Central memory CD8-positive, alpha-beta T cell (primary cell): ENCODE measurements around the gene BBS4.

Experiments used
- ATAC-seq: fragments of 150-1000 bp; cut with Tn5 transposase; replicated peaks from 2 replicates; pipeline ENCODE4 v1.10.0; 2022; ENCODE audit warnings: mild to moderate bottlenecking, moderate FRiP score, moderate number of reproducible peaks; ENCODE audit not compliant: poor library complexity, severe bottlenecking; ENCODE audit errors: extremely low read depth
- DNase-seq, 2 donors: peaks; one replicate each; pipeline ENCODE4 v3.0.0; 2021; ENCODE audit warnings: low spot score in 2 of 2
- H3K27ac Mint-ChIP-seq: one replicate; pipeline ENCODE4 v1.8.0; 2022; ENCODE audit warnings: low read depth, mild to moderate bottlenecking, moderate library complexity, mixed read lengths
- H3K27me3 Mint-ChIP-seq: one replicate; pipeline ENCODE4 v1.8.0; 2022; ENCODE audit warnings: mixed read lengths
- H3K36me3 Mint-ChIP-seq: one replicate; pipeline ENCODE4 v1.8.0; 2022; ENCODE audit warnings: mild to moderate bottlenecking, moderate library complexity, mixed read lengths; ENCODE audit not compliant: insufficient read depth
- H3K4me1 Mint-ChIP-seq: one replicate; pipeline ENCODE4 v1.8.0; 2022; ENCODE audit warnings: mixed read lengths
- H3K4me3 Mint-ChIP-seq: one replicate; pipeline ENCODE4 v1.8.0; 2022; ENCODE audit warnings: mild to moderate bottlenecking, moderate library complexity, mixed read lengths
- H3K9me3 Mint-ChIP-seq: one replicate; pipeline ENCODE4 v1.8.0; 2022; ENCODE audit warnings: mixed read lengths

Gene BBS4

GRCh38 chr15:72740219-72740618 is 54.2 kb downstream of the BBS4 start:
- peak overlapping the region; percentile 42 for H3K4me3 Mint-ChIP-seq
- H3K27ac Mint-ChIP-seq, result peak overlapping the region; percentile 94
- H3K4me1 Mint-ChIP-seq, result peaks cover 34% of the 10 kb centered on the region
- no peaks in the 10 kb centered on the region for H3K27me3 Mint-ChIP-seq
- no peaks in the 10 kb centered on the region for H3K9me3 Mint-ChIP-seq
- DNase-seq (no peak), ATAC-seq (peak; percentile 82)
- peaks cover 18% of the 10 kb centered on the region for H3K36me3 Mint-ChIP-seq

- peaks cover 6% of the 10 kb centered on the region for H3K4me1 Mint-ChIP-seq
- no peaks in the 10 kb centered on the region for H3K9me3 Mint-ChIP-seq
- ATAC-seq (no peak), DNase-seq (no peak)
- no peaks in the 10 kb centered on the region for H3K27me3 Mint-ChIP-seq
- H3K4me3 Mint-ChIP-seq, result no peak overlapping the region
- peaks cover 33% of the 10 kb centered on the region for H3K36me3 Mint-ChIP-seq
- peak overlapping the region; percentile 65 for H3K27ac Mint-ChIP-seq
Measured at GRCh38 chr15:72749700-72750099, 63.7 kb downstream of the BBS4 start.

- no peaks in the 10 kb centered on the region for H3K9me3 Mint-ChIP-seq
- peaks cover 44% of the 10 kb centered on the region for H3K36me3 Mint-ChIP-seq
- H3K27me3 Mint-ChIP-seq, result no peaks in the 10 kb centered on the region
- DNase-seq, result no peak
- ATAC-seq, result no peak
- no peak overlapping the region for H3K4me3 Mint-ChIP-seq
- H3K4me1 Mint-ChIP-seq, result peaks cover 6% of the 10 kb centered on the region
- H3K27ac Mint-ChIP-seq, result peak overlapping the region; percentile 76
Measured at GRCh38 chr15:72751751-72752455, 65.9 kb downstream of the BBS4 start.

- peaks cover 13% of the 10 kb centered on the region for H3K4me1 Mint-ChIP-seq
- DNase-seq, result no peak
- H3K27me3 Mint-ChIP-seq, result no peaks in the 10 kb centered on the region
- no peak overlapping the region for H3K27ac Mint-ChIP-seq
- no peak overlapping the region for H3K4me3 Mint-ChIP-seq
- no peaks in the 10 kb centered on the region for H3K9me3 Mint-ChIP-seq
- ATAC-seq, result no peak
- H3K36me3 Mint-ChIP-seq, result peaks cover 50% of the 10 kb centered on the region
Measured at GRCh38 chr15:72754096-72754495, 68.1 kb downstream of the BBS4 start.

- peaks cover 8% of the 10 kb centered on the region for H3K4me1 Mint-ChIP-seq
- no peak for ATAC-seq
- no peaks in the 10 kb centered on the region for H3K27me3 Mint-ChIP-seq
- peaks cover 62% of the 10 kb centered on the region for H3K36me3 Mint-ChIP-seq
- H3K27ac Mint-ChIP-seq, result peak overlapping the region; percentile 25
- no peaks in the 10 kb centered on the region for H3K9me3 Mint-ChIP-seq
- DNase-seq, result no peak
- H3K4me3 Mint-ChIP-seq, result no peak overlapping the region
Measured at GRCh38 chr15:72758182-72758581, 72.2 kb downstream of the BBS4 start.

- Mint-ChIP-seq H3K27ac (no peak overlapping the region), H3K36me3 (peaks cover 55% of the 10 kb centered on the region), H3K27me3 (no peaks in the 10 kb centered on the region), H3K9me3 (no peaks in the 10 kb centered on the region), H3K4me3 (no peak overlapping the region), H3K4me1 (peaks cover 16% of the 10 kb centered on the region)
- DNase-seq, result no peak
- ATAC-seq, result no peak
Measured at GRCh38 chr15:72760590-72761260, 74.7 kb downstream of the BBS4 start.

- Mint-ChIP-seq H3K9me3 (peaks cover 5% of the 10 kb centered on the region), H3K4me1 (peaks cover 8% of the 10 kb centered on the region), H3K4me3 (no peak overlapping the region), H3K27ac (no peak overlapping the region), H3K36me3 (peaks cover 60% of the 10 kb centered on the region), H3K27me3 (no peaks in the 10 kb centered on the region)
- no peak for ATAC-seq
- no peak for DNase-seq
Measured at GRCh38 chr15:72764656-72765055, 78.6 kb downstream of the BBS4 start.

- H3K36me3 Mint-ChIP-seq, result peaks cover 55% of the 10 kb centered on the region
Measured at GRCh38 chr15:72766025-72766424, 80.0 kb downstream of the BBS4 start.

GRCh38 chr15:72766780-72767179 is 80.8 kb downstream of the BBS4 start:
- Mint-ChIP-seq H3K4me1 (peaks cover 17% of the 10 kb centered on the region), H3K27me3 (no peaks in the 10 kb centered on the region), H3K9me3 (peaks cover 5% of the 10 kb centered on the region), H3K27ac (no peak overlapping the region), H3K36me3 (peaks cover 55% of the 10 kb centered on the region), H3K4me3 (no peak overlapping the region)
- ATAC-seq (no peak), DNase-seq (no peak)

More at GRCh38 chr15:72766025-72766424, 80.0 kb downstream of the BBS4 start:
- Mint-ChIP-seq H3K9me3 (peaks cover 5% of the 10 kb centered on the region), H3K4me1 (peaks cover 12% of the 10 kb centered on the region), H3K4me3 (no peak overlapping the region), H3K27ac (no peak overlapping the region), H3K27me3 (no peaks in the 10 kb centered on the region)
- no peak for DNase-seq
- no peak for ATAC-seq

- peaks cover 51% of the 10 kb centered on the region for H3K36me3 Mint-ChIP-seq
- peaks cover 5% of the 10 kb centered on the region for H3K9me3 Mint-ChIP-seq
- peaks cover 16% of the 10 kb centered on the region for H3K4me1 Mint-ChIP-seq
- no peak for DNase-seq
- no peaks in the 10 kb centered on the region for H3K27me3 Mint-ChIP-seq
- H3K27ac Mint-ChIP-seq, result peak overlapping the region; percentile 33
- no peak overlapping the region for H3K4me3 Mint-ChIP-seq
- ATAC-seq, result no peak
Measured at GRCh38 chr15:72770673-72771328, 84.8 kb downstream of the BBS4 start.

- peaks cover 5% of the 10 kb centered on the region for H3K9me3 Mint-ChIP-seq
- no peaks in the 10 kb centered on the region for H3K27me3 Mint-ChIP-seq
- peak overlapping the region; percentile 33 for H3K27ac Mint-ChIP-seq
- H3K4me1 Mint-ChIP-seq, result peaks cover 16% of the 10 kb centered on the region
- H3K4me3 Mint-ChIP-seq, result no peak overlapping the region
- ATAC-seq (no peak), DNase-seq (no peak)
- H3K36me3 Mint-ChIP-seq, result peaks cover 48% of the 10 kb centered on the region
Measured at GRCh38 chr15:72771329-72771725, 85.3 kb downstream of the BBS4 start.

GRCh38 chr15:72774696-72775383 is 88.8 kb downstream of the BBS4 start:
- Mint-ChIP-seq H3K4me3 (no peak overlapping the region), H3K27ac (no peak overlapping the region), H3K9me3 (no peaks in the 10 kb centered on the region), H3K4me1 (peaks cover 31% of the 10 kb centered on the region), H3K36me3 (peaks cover 38% of the 10 kb centered on the region), H3K27me3 (no peaks in the 10 kb centered on the region)
- DNase-seq, result no peak
- ATAC-seq, result no peak
